HCT116 (cell line): Measurements from ENCODE around the gene ERCC6L. TPM values are rescaled to one million over a fixed set of nuclear protein-coding genes. Genes with fewer than 3 reads are reported as not detected.

Source experiments
- ATAC-seq: fragments of 200-7000 bp; cut with Tn5 transposase; 2 replicates; pipeline ENCODE4 v1.9.1; 2020; ENCODE audit warnings: mild to moderate bottlenecking, moderate library complexity
- BruUV-seq: library from RNA; stranded (reverse); fragments of 400-500 nt; replicated peaks from 2 replicates; lab custom pipeline; 2021; lab: Mats Ljungman, UMichigan
- CTCF ChIA-PET: fragments of 300-600 bp; sonication (Branson Sonifier 250); formaldehyde crosslinking; loops from one replicate; lab custom pipeline; 2021; ENCODE audit warnings: antibody characterized with exemption; lab: Charles Lee
- POLR2A ChIA-PET: fragments of 300-600, 350-600 bp; sonication (Branson Sonifier 250); formaldehyde crosslinking; loops from one replicate; lab custom pipeline; 2021; ENCODE audit warnings: antibody characterized with exemption; lab: Charles Lee
- RAD21 ChIA-PET, 2 experiments: fragments of 300-600 bp; sonication (Branson Sonifier 250); formaldehyde crosslinking; loops; one replicate each; lab custom pipeline; 2023; ENCODE audit warnings: low total read pairs in 2 of 2; ENCODE audit not compliant: uncharacterized antibody in 2 of 2, unreplicated experiment in 2 of 2, low non-redundant PET in 1 of 2; lab: Charles Lee
- DNase-seq: peaks from one replicate; pipeline ENCODE4 v3.0.0-alpha.2; 2010; ENCODE audit warnings: low read depth, low spot score
- H2AFZ ChIP-seq: fragments of 200-600 bp; shearing (Covaris generic), sonication (generic); 2 replicates; pipeline ENCODE4 v1.6.1; 2017; ENCODE audit warnings: low read depth, mixed run types, mixed read lengths, antibody characterized with exemption, low read length; ENCODE audit not compliant: poor library complexity, severe bottlenecking
- H3K27ac ChIP-seq: 2 replicates; pipeline ENCODE4 v1.5.1; 2012; ENCODE audit warnings: low read depth, low read length
- H3K27me3 ChIP-seq: fragments of 200-600 bp; sonication (generic); 2 replicates; pipeline ENCODE4 v1.6.1; 2016; ENCODE audit warnings: mixed run types, low read length, mixed read lengths; ENCODE audit not compliant: insufficient read depth
- H3K36me3 ChIP-seq, 2 experiments: fragments of 200-500 bp in 1 of 2; fragments of 200-600 bp in 1 of 2; sonication (Bioruptor generic) in 1 of 2; sonication (generic) in 1 of 2; 2 replicates each; pipeline versions ENCODE4 v1.5.1 to v1.6.1; 2014 to 2016; ENCODE audit warnings: low read length in 2 of 2, inconsistent platforms in 1 of 2, mixed read lengths in 1 of 2, mixed run types in 1 of 2; ENCODE audit not compliant: insufficient read depth in 2 of 2, control insufficient read depth in 1 of 2
- H3K4me1 ChIP-seq, 2 experiments: fragments of 200-600 bp in 1 of 2; sonication (generic) in 1 of 2; 2 replicates each; pipeline versions ENCODE4 v1.5.1 to v1.6.1; 2012 to 2017; ENCODE audit warnings: low read length in 2 of 2, inconsistent platforms in 1 of 2, mild to moderate bottlenecking in 1 of 2, mixed read lengths in 1 of 2, mixed run types in 1 of 2, moderate library complexity in 1 of 2; ENCODE audit not compliant: insufficient read depth in 2 of 2, control insufficient read depth in 1 of 2
- H3K4me2 ChIP-seq: fragments of 200-600 bp; sonication (generic); 2 replicates; pipeline ENCODE4 v1.6.1; 2017; ENCODE audit warnings: mixed run types, low read length, mixed read lengths
- H3K4me3 ChIP-seq, 2 experiments: fragments of 200-600 bp in 1 of 2; sonication (generic) in 1 of 2; replicated peaks in 1 of 2; 2 replicates each; pipeline ENCODE4 v1.5.1; 2011 to 2016; ENCODE audit warnings: low read length in 2 of 2, control low read depth in 1 of 2, low read depth in 1 of 2, mild to moderate bottlenecking in 1 of 2, mixed read lengths in 1 of 2, mixed run types in 1 of 2
- H3K79me2 ChIP-seq: fragments of 200-600 bp; sonication (generic); 2 replicates; pipeline ENCODE4 v1.6.1; 2017; ENCODE audit warnings: mild to moderate bottlenecking, mixed run types, low read length, moderate library complexity, mixed read lengths; ENCODE audit not compliant: insufficient read depth
- H3K9ac ChIP-seq: fragments of 200-600 bp; sonication (generic); 2 replicates; pipeline ENCODE4 v1.6.1; 2016; ENCODE audit warnings: low read length, mixed read lengths
- H3K9me2 ChIP-seq: fragments of 200-600 bp; sonication (generic), shearing (Covaris generic); 2 replicates; pipeline ENCODE4 v1.6.1; 2017; ENCODE audit warnings: mixed run types, mild to moderate bottlenecking, moderate library complexity; ENCODE audit not compliant: insufficient read depth
- H3K9me3 ChIP-seq, 2 experiments: fragments of 200-500 bp in 1 of 2; fragments of 200-600 bp in 1 of 2; sonication (Bioruptor generic) in 1 of 2; sonication (generic) in 1 of 2; 2 replicates each; pipeline ENCODE4 v1.6.1; 2014 to 2017; ENCODE audit warnings: low read length in 2 of 2, mixed read lengths in 2 of 2, inconsistent platforms in 1 of 2, low read depth in 1 of 2, mild to moderate bottlenecking in 1 of 2, mixed run types in 1 of 2, moderate library complexity in 1 of 2; ENCODE audit not compliant: control insufficient read depth in 1 of 2, insufficient read depth in 1 of 2
- H4K20me1 ChIP-seq: fragments of 200-600 bp; sonication (generic), shearing (Covaris generic); 2 replicates; pipeline ENCODE4 v1.6.1; 2017; ENCODE audit warnings: mixed run types, mild to moderate bottlenecking, moderate library complexity; ENCODE audit not compliant: insufficient read depth
- CBX3 ChIP-seq: IDR thresholded peaks from 2 replicates; pipeline ENCODE4 v1.6.1; 2012; ENCODE audit warnings: low read depth
- CEBPB ChIP-seq: IDR thresholded peaks from 2 replicates; pipeline ENCODE4 v1.6.1; 2012; ENCODE audit warnings: low read depth
- CTCF ChIP-seq, 3 experiments: fragments of 200-600 bp in 1 of 3; sonication (generic) in 1 of 3; IDR thresholded peaks in 2 of 3; conservative IDR thresholded peaks in 1 of 3; 2 replicates each; pipeline ENCODE4 v1.5.1; 2012 to 2017; ENCODE audit warnings: low read depth in 2 of 3, low read length in 2 of 3, antibody characterized with exemption in 1 of 3, borderline replicate concordance in 1 of 3, control low read depth in 1 of 3, mild to moderate bottlenecking in 1 of 3, mixed read lengths in 1 of 3, mixed run types in 1 of 3, moderate library complexity in 1 of 3; ENCODE audit not compliant: insufficient read depth in 1 of 3
- EZH2 ChIP-seq: fragments of 200-600 bp; sonication (generic); IDR thresholded peaks from 2 replicates; pipeline ENCODE4 v1.6.1; 2017; ENCODE audit warnings: antibody characterized with exemption, mixed run types
- EZH2phosphoT487 ChIP-seq: fragments of 200-600 bp; IDR thresholded peaks from 2 replicates; pipeline ENCODE4 v1.6.1; 2018; ENCODE audit warnings: antibody characterized with exemption, borderline replicate concordance
- MAX ChIP-seq: IDR thresholded peaks from 2 replicates; pipeline ENCODE4 v1.6.1; 2012
- POLR2A ChIP-seq: IDR thresholded peaks from 2 replicates; pipeline ENCODE4 v1.7.0; 2011; ENCODE audit warnings: borderline replicate concordance; ENCODE audit not compliant: insufficient read depth, insufficient read length; ENCODE audit errors: extremely low read depth
- POLR2AphosphoS5 ChIP-seq: IDR thresholded peaks from 2 replicates; pipeline ENCODE4 v1.6.1; 2011; ENCODE audit warnings: mild to moderate bottlenecking, low read depth, low read length, moderate library complexity
- RAD21 ChIP-seq: IDR thresholded peaks from 2 replicates; pipeline ENCODE4 v1.6.1; 2012; ENCODE audit warnings: low read depth, mild to moderate bottlenecking
- REST ChIP-seq: IDR thresholded peaks from 2 replicates; pipeline ENCODE4 v1.6.1; 2012; ENCODE audit warnings: low read depth
- SIN3A ChIP-seq: IDR thresholded peaks from 2 replicates; pipeline ENCODE4 v1.6.1; 2012; ENCODE audit warnings: low read depth
- SP1 ChIP-seq: IDR thresholded peaks from 2 replicates; pipeline ENCODE4 v1.6.1; 2012; ENCODE audit warnings: low read depth
- SRF ChIP-seq: IDR thresholded peaks from 2 replicates; pipeline ENCODE4 v1.6.1; 2012; ENCODE audit warnings: low read depth
- YY1 ChIP-seq: IDR thresholded peaks from 2 replicates; pipeline ENCODE4 v1.6.1; 2011; ENCODE audit warnings: low read length, low read depth, moderate library complexity, mild to moderate bottlenecking; ENCODE audit not compliant: insufficient replicate concordance; ENCODE audit errors: extremely low read depth
- ZBTB33 ChIP-seq: IDR thresholded peaks from 2 replicates; pipeline ENCODE4 v1.6.1; 2011; ENCODE audit warnings: mild to moderate bottlenecking, low read length, moderate library complexity; ENCODE audit not compliant: insufficient replicate concordance; ENCODE audit errors: extremely low read depth
- ZFX ChIP-seq: fragments of 450-650 bp; IDR thresholded peaks from 2 replicates; pipeline ENCODE4 v1.6.1; 2017
- intact Hi-C: fragments of 100-400 bp; cut with micrococcal nuclease; formaldehyde crosslinking; loops from 2 replicates; pipeline ENCODE4 v1.10.0; 2022
- total RNA-seq: library from RNA; stranded (reverse); gene quantifications from one replicate; pipeline ENCODE4 v1.2.1, GENCODE V29; 2021; ENCODE audit not compliant: unreplicated experiment

ERCC6L gene
- total RNA-seq, 1 experiment from 2014 or later: 12.5 TPM

GRCh38 chrX:72236841-72237240, 2.0 kb downstream of the ERCC6L start:
- Histone ChIP-seq H3K9ac (no peak overlapping the region), H3K27ac (no peak overlapping the region), H3K9me2 (no peaks in the 10 kb centered on the region), H3K27me3 (no peaks in the 10 kb centered on the region), H3K79me2 (peaks cover 44% of the 10 kb centered on the region), H3K36me3 (peaks cover 3% of the 10 kb centered on the region in 2 experiments; a peak in 2 of 4 replicates), H3K4me2 (no peak overlapping the region), H3K4me3 (no peak overlapping the region), H4K20me1 (no peaks in the 10 kb centered on the region), H3K9me3 (no peaks in the 10 kb centered on the region), H3K4me1 (no peaks in the 10 kb centered on the region; a peak in 1 of 4 replicates), H2AFZ (no peak overlapping the region)
- TF ChIP-seq EZH2 (no peak), REST (no peak), CEBPB (no peak), CTCF (IDR thresholded peaks at IDR 0.05 in 2 of 3, conservative IDR thresholded peaks at IDR 0.05 in 1 of 3; ENCODE audit: borderline replicate concordance in 1 of 3, insufficient read depth in 1 of 3, low read depth in 2 of 3, low read length in 2 of 3) (no peak), MAX (no peak), POLR2A (no peak), SRF (no peak), CBX3 (no peak), SP1 (no peak), POLR2AphosphoS5 (no peak), ZFX (no peak), EZH2phosphoT487 (no peak), YY1 (no peak), ZBTB33 (no peak), SIN3A (no peak), RAD21 (no peak)
- no peak for DNase-seq
- POLR2A ChIA-PET: no interaction called here
- ATAC-seq: no peak
- intact Hi-C loops: no loop called here
- RAD21 ChIA-PET: no interaction called here
- no TSS peak for BruUV-seq
- CTCF ChIA-PET: no interaction called here
